DMS79 (cell line): ENCODE data around the gene CTTNBP2NL.
"Not testable (repeated sequence)": the region's sequence is repeated elsewhere in the genome, so short reads cannot be mapped to it uniquely, and the experiment has no call there.

ENCODE experiments used
- DNase-seq: peaks from one replicate; lab custom pipeline; 2025; lab: John Stamatoyannopoulos, UW

CTTNBP2NL gene

GRCh38 chr1:112418099-112418892 lies 22.3 kb downstream of the CTTNBP2NL start:
- no peak for DNase-seq

GRCh38 chr1:112423207-112423606 lies 27.2 kb downstream of the CTTNBP2NL start:
- no peak for DNase-seq

- DNase-seq: not testable (repeated sequence)
These were observed 27.7 kb downstream of the CTTNBP2NL start for GRCh38 chr1:112423666-112424065.

- no peak for DNase-seq
These were observed 33.7 kb downstream of the CTTNBP2NL start for GRCh38 chr1:112429749-112430148.

GRCh38 chr1:112431038-112431437 lies 35.0 kb downstream of the CTTNBP2NL start:
- no peak for DNase-seq

GRCh38 chr1:112435448-112435847 lies 39.4 kb downstream of the CTTNBP2NL start:
- no peak for DNase-seq

- DNase-seq: no peak
These were observed 40.6 kb downstream of the CTTNBP2NL start for GRCh38 chr1:112436384-112437156.

GRCh38 chr1:112438156-112438555 lies 42.1 kb downstream of the CTTNBP2NL start:
- not testable (repeated sequence) for DNase-seq

- DNase-seq: no peak
These were observed 43.6 kb downstream of the CTTNBP2NL start for GRCh38 chr1:112439592-112439991.

GRCh38 chr1:112440574-112440973 lies 44.6 kb downstream of the CTTNBP2NL start:
- DNase-seq: no peak

- no peak for DNase-seq
These were observed 48.3 kb downstream of the CTTNBP2NL start for GRCh38 chr1:112444269-112444668.

- no peak for DNase-seq
These were observed 49.6 kb downstream of the CTTNBP2NL start for GRCh38 chr1:112445596-112445995.

- no peak for DNase-seq
These were observed 50.4 kb downstream of the CTTNBP2NL start for GRCh38 chr1:112446411-112446810.

GRCh38 chr1:112448904-112449629 lies 53.1 kb downstream of the CTTNBP2NL start:
- DNase-seq: no peak

- DNase-seq: no peak
These were observed 53.6 kb downstream of the CTTNBP2NL start for GRCh38 chr1:112449630-112449983.

GRCh38 chr1:112450773-112451172 lies 54.8 kb downstream of the CTTNBP2NL start:
- DNase-seq: no peak

- DNase-seq: not testable (repeated sequence)
These were observed 55.3 kb downstream of the CTTNBP2NL start for GRCh38 chr1:112451301-112451700.

- no peak for DNase-seq
These were observed 57.9 kb downstream of the CTTNBP2NL start for GRCh38 chr1:112453876-112454275.

GRCh38 chr1:112454316-112454715 lies 58.3 kb downstream of the CTTNBP2NL start:
- DNase-seq: no peak

GRCh38 chr1:112457241-112457640 lies 61.2 kb downstream of the CTTNBP2NL start:
- DNase-seq: no peak

- no peak for DNase-seq
These were observed 61.9 kb downstream of the CTTNBP2NL start for GRCh38 chr1:112457955-112458354.

GRCh38 chr1:112458756-112459155 lies 62.7 kb downstream of the CTTNBP2NL start:
- DNase-seq: no peak

- DNase-seq: peak; percentile 60
These were observed 64.6 kb downstream of the CTTNBP2NL start for GRCh38 chr1:112460615-112461014.
